Epithelial cell of proximal tubule (primary cell): ENCODE measurements around the gene CTDSPL. TPM values are rescaled to one million over a fixed set of nuclear protein-coding genes. Genes with fewer than 3 reads are reported as not detected.

ENCODE experiments used
- DNase-seq: peaks from one replicate; pipeline ENCODE4 v3.0.0-alpha.2; 2011; ENCODE audit warnings: low read depth
- H3K4me3 ChIP-seq: 2 replicates; pipeline ENCODE4 v1.5.1; 2011; ENCODE audit warnings: low read depth, mild to moderate bottlenecking, low read length
- total RNA-seq: library from RNA; depleted of rRNA; stranded (reverse); fragments of >200 nt; gene quantifications from 2 replicates; pipeline ENCODE4 v1.2.3, GENCODE V29; 2015
- TF ChIP-seq, protein P1 (sequence below): conservative IDR thresholded peaks from 2 replicates; pipeline ENCODE4 v1.5.1; 2012; ENCODE audit warnings: low read depth, mild to moderate bottlenecking, low read length

CTDSPL gene
- total RNA-seq, 1 donor from 2014 or later = 25.5 TPM

- TF ChIP-seq, protein P1, sequence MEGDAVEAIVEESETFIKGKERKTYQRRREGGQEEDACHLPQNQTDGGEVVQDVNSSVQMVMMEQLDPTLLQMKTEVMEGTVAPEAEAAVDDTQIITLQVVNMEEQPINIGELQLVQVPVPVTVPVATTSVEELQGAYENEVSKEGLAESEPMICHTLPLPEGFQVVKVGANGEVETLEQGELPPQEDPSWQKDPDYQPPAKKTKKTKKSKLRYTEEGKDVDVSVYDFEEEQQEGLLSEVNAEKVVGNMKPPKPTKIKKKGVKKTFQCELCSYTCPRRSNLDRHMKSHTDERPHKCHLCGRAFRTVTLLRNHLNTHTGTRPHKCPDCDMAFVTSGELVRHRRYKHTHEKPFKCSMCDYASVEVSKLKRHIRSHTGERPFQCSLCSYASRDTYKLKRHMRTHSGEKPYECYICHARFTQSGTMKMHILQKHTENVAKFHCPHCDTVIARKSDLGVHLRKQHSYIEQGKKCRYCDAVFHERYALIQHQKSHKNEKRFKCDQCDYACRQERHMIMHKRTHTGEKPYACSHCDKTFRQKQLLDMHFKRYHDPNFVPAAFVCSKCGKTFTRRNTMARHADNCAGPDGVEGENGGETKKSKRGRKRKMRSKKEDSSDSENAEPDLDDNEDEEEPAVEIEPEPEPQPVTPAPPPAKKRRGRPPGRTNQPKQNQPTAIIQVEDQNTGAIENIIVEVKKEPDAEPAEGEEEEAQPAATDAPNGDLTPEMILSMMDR = no peak
- H3K4me3 ChIP-seq = peak overlapping the region; percentile 88
- DNase-seq = no peak
These were observed 681 bp downstream of the CTDSPL start for GRCh38 chr3:37862219-37862902.

GRCh38 chr3:37862903-37863815 is 1.5 kb downstream of the CTDSPL start:
- peak overlapping the region; percentile 88 for H3K4me3 ChIP-seq
- no peak for DNase-seq
- TF ChIP-seq, protein P1 = no peak

GRCh38 chr3:37863949-37864822 is 2.5 kb downstream of the CTDSPL start:
- H3K4me3 ChIP-seq = peak overlapping the region; percentile 88
- DNase-seq = no peak
- TF ChIP-seq, protein P1 = no peak

DNA sequence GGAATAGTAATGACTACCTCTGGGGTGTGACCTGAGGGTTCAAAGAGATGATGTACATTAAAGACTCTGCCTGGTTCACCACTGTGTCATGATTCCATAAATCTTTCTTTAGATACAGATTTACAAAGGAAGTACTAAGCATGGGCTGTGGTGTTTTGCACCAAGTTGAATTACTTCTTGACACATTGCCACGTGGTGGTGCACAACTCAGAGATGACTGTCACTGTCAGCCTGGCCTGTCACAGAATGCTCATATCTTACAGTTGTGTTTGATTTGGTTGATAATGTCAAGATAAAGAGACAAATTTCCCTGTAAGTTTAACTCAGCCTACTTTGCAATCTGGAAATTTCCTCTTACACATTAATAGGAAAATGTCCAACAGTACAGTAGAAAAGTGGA is 3.2 kb downstream of the CTDSPL start:
- no peak overlapping the region for H3K4me3 ChIP-seq
- TF ChIP-seq, protein P1 = no peak
- no peak for DNase-seq

DNA sequence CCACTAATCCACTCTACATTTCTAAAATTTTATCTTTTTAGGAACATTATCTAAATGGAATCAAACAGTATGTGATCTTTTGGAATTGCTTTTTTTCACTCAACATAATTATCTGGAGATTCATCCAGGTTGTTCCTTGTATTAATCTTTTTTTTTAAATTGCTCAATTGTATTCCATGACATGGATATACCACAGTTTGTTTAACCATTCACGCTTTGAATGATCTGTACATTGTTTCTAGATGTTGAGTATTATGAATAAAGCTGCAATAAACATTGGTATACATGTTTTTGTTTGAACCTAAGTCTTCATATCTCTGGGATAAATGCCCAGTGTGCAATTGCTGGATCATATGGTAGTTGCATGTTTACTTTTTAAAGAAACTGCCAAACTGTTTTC is 5.5 kb downstream of the CTDSPL start:
- no peak overlapping the region for H3K4me3 ChIP-seq
- DNase-seq = no peak
- TF ChIP-seq, protein P1 = no peak

- DNase-seq = no peak
- TF ChIP-seq, protein P1 = no peak
- H3K4me3 ChIP-seq = no peak overlapping the region
These were observed 10.2 kb downstream of the CTDSPL start for GRCh38 chr3:37871858-37872257.
